GM10266 (cell line): ENCODE measurements around the gene LRRC56.

Source experiments
- DNase-seq: peaks from one replicate; pipeline ENCODE4 v3.0.0; 2012; ENCODE audit errors: extremely low spot score
- CTCF ChIP-seq: IDR thresholded peaks from 2 replicates; pipeline ENCODE4 v1.5.1; 2012; ENCODE audit warnings: mild to moderate bottlenecking, low read depth; ENCODE audit not compliant: control insufficient read depth, insufficient read depth; ENCODE audit errors: missing control alignments

LRRC56 gene

GRCh38 chr11:490186-490929, 47.0 kb upstream of the LRRC56 start:
- no peak for TF ChIP-seq CTCF
- DNase-seq = peak; percentile 28

GRCh38 chr11:490930-491260, 46.4 kb upstream of the LRRC56 start:
- TF ChIP-seq CTCF = no peak
- no peak for DNase-seq

- DNase-seq = no peak
- TF ChIP-seq CTCF = no peak
Observed at GRCh38 chr11:491358-491757, 46.0 kb upstream of the LRRC56 start.

- peak; percentile 32 for DNase-seq
- no peak for TF ChIP-seq CTCF
Observed at GRCh38 chr11:492427-493226, 44.7 kb upstream of the LRRC56 start.

- DNase-seq = no peak
- no peak for TF ChIP-seq CTCF
Observed at GRCh38 chr11:494761-495536, 42.4 kb upstream of the LRRC56 start.

GRCh38 chr11:495537-495931, 41.8 kb upstream of the LRRC56 start:
- TF ChIP-seq CTCF = no peak
- no peak for DNase-seq
